Activated T-helper 1 cell treated with anti-CD3 and anti-CD28 coated beads, Interleukin-12 subunit alpha, Interleukin-12 subunit beta, Interleukin-2, Interleukin-4 antibody, amounts not matched to agents 30 ng/mL and 10 ng/mL and 1 ng/mL, durations not matched to agents 14 hours and 24 hours and 36 hours (primary cell): Measurements from ENCODE around the gene ZNF182. TPM values are rescaled to one million over a fixed set of nuclear protein-coding genes. Genes with fewer than 3 reads are reported as not detected.
"Not testable (repeated sequence)": the region's sequence is repeated elsewhere in the genome, so short reads cannot be mapped to it uniquely, and the experiment has no call there.

Experiments
- DNase-seq: peaks from one replicate; pipeline ENCODE4 v3.0.0; 2021; ENCODE audit warnings: low spot score
- H3K27ac Mint-ChIP-seq: one replicate; pipeline ENCODE4 v1.8.0; 2021; ENCODE audit warnings: mild to moderate bottlenecking, mixed read lengths
- H3K27me3 Mint-ChIP-seq: one replicate; pipeline ENCODE4 v1.8.0; 2022; ENCODE audit warnings: mild to moderate bottlenecking, moderate library complexity, mixed read lengths; ENCODE audit not compliant: insufficient read depth
- H3K36me3 Mint-ChIP-seq: one replicate; pipeline ENCODE4 v1.8.0; 2021; ENCODE audit warnings: low read depth, mixed read lengths
- H3K4me1 Mint-ChIP-seq: one replicate; pipeline ENCODE4 v1.8.0; 2021; ENCODE audit warnings: low read depth, mixed read lengths
- H3K4me3 Mint-ChIP-seq: one replicate; pipeline ENCODE4 v1.8.0; 2021; ENCODE audit warnings: mild to moderate bottlenecking, moderate library complexity, mixed read lengths
- H3K9me3 Mint-ChIP-seq: one replicate; pipeline ENCODE4 v1.8.0; 2021; ENCODE audit warnings: mixed read lengths
- intact Hi-C: fragments of 100-400 bp; cut with micrococcal nuclease; formaldehyde crosslinking; loops from one replicate; pipeline ENCODE4 v1.15.1; 2024
- total RNA-seq: library from RNA; stranded (reverse); gene quantifications from 2 replicates; pipeline ENCODE4 v1.2.3, GENCODE V29; 2022

The ZNF182 gene
- total RNA-seq, 1 donor from 2014 or later: 5.4 TPM

DNA sequence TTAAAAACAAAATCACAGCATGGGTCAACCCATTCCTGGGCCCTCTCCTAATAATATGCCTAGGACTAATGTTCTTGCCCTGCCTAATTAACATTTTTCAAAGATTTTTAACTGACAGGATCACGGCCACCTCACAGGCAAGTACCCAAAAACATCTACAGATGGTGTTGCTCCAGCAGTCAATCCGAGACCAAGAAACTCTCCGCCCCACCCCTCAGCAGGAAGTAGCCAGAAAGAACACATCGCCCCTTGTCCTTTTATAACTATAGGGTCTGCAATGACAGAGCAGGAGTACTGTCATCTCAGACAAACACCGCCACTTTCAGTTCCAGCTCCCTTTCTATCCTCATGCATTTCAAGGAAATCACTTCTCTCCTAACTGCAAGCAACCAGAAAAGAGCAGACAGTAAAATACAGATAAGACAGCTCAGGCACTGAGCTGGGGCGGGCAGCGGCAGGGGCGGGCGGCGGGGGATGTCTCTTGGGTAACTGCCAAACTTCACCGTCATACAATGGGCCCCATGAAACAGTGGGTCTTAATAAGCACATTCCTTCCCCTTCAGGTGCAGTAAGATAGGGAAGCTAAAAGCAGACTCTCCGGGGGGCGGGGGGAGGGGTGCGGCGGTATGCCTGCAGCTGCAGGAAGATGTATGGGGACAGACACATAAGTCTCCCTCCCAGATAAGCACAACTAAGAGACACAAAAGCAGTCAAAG, 67.4 kb downstream of the ZNF182 start:
- H3K4me3 Mint-ChIP-seq: peak overlapping the region; percentile 63
- no peaks in the 10 kb centered on the region for H3K36me3 Mint-ChIP-seq
- peaks cover 12% of the 10 kb centered on the region for H3K4me1 Mint-ChIP-seq
- intact Hi-C loops: no loop called here
- H3K27ac Mint-ChIP-seq: no peak overlapping the region
- no peaks in the 10 kb centered on the region for H3K9me3 Mint-ChIP-seq
- H3K27me3 Mint-ChIP-seq: no peaks in the 10 kb centered on the region
- DNase-seq: no peak

GRCh38 chrX:47933946-47934345, 69.8 kb downstream of the ZNF182 start:
- intact Hi-C loops: no loop called here
- H3K4me1 Mint-ChIP-seq: peaks cover 12% of the 10 kb centered on the region
- DNase-seq: no peak
- no peaks in the 10 kb centered on the region for H3K36me3 Mint-ChIP-seq
- H3K27ac Mint-ChIP-seq: no peak overlapping the region
- no peak overlapping the region for H3K4me3 Mint-ChIP-seq
- no peaks in the 10 kb centered on the region for H3K27me3 Mint-ChIP-seq
- H3K9me3 Mint-ChIP-seq: no peaks in the 10 kb centered on the region

- intact Hi-C loops, H3K9me3 Mint-ChIP-seq, H3K4me3 Mint-ChIP-seq: not testable (repeated sequence)
These were observed 71.8 kb downstream of the ZNF182 start for GRCh38 chrX:47931970-47932369.

GRCh38 chrX:47927212-47927611, 76.6 kb downstream of the ZNF182 start:
- H3K36me3 Mint-ChIP-seq: no peaks in the 10 kb centered on the region
- no peaks in the 10 kb centered on the region for H3K27me3 Mint-ChIP-seq
- H3K4me1 Mint-ChIP-seq: no peaks in the 10 kb centered on the region
- H3K4me3 Mint-ChIP-seq: no peak overlapping the region
- DNase-seq: no peak
- intact Hi-C loops: no loop called here
- no peak overlapping the region for H3K27ac Mint-ChIP-seq
- no peaks in the 10 kb centered on the region for H3K9me3 Mint-ChIP-seq

More at GRCh38 chrX:47931970-47932369, 71.8 kb downstream of the ZNF182 start:
- peaks cover 11% of the 10 kb centered on the region for H3K4me1 Mint-ChIP-seq
- not testable (repeated sequence) for H3K27ac Mint-ChIP-seq, H3K36me3 Mint-ChIP-seq, H3K27me3 Mint-ChIP-seq, DNase-seq

Other genes with a start within 250 kb of the ZNF182 start
- 5.9 and 9.2 TPM in 2 replicates for gene ZNF81, start 167.1 kb downstream of the ZNF182 start, total RNA-seq
- gene SPACA5, start 3.0 kb upstream of the ZNF182 start, total RNA-seq: not detected in 2 replicates
- 0.24 and 0.29 TPM in 2 replicates for gene ZNF630, start 67.7 kb upstream of the ZNF182 start, total RNA-seq
- gene SPACA5B, start 126.6 kb upstream of the ZNF182 start, total RNA-seq: not detected in 2 replicates
- gene SSX5, start 192.8 kb upstream of the ZNF182 start, total RNA-seq: not detected in 2 replicates